GM21367 (cell line): ENCODE measurements around the gene LYRM1.
"Not testable (repeated sequence)": the region's sequence is repeated elsewhere in the genome, so short reads cannot be mapped to it uniquely, and the experiment has no call there.

Source experiments
- ATAC-seq: cut with Tn5 transposase; IDR thresholded peaks from one replicate; pipeline ENCODE4 v1.9.1; 2021; ENCODE audit not compliant: unreplicated experiment

LYRM1 gene, protein sequence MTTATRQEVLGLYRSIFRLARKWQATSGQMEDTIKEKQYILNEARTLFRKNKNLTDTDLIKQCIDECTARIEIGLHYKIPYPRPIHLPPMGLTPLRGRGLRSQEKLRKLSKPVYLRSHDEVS

DNA sequence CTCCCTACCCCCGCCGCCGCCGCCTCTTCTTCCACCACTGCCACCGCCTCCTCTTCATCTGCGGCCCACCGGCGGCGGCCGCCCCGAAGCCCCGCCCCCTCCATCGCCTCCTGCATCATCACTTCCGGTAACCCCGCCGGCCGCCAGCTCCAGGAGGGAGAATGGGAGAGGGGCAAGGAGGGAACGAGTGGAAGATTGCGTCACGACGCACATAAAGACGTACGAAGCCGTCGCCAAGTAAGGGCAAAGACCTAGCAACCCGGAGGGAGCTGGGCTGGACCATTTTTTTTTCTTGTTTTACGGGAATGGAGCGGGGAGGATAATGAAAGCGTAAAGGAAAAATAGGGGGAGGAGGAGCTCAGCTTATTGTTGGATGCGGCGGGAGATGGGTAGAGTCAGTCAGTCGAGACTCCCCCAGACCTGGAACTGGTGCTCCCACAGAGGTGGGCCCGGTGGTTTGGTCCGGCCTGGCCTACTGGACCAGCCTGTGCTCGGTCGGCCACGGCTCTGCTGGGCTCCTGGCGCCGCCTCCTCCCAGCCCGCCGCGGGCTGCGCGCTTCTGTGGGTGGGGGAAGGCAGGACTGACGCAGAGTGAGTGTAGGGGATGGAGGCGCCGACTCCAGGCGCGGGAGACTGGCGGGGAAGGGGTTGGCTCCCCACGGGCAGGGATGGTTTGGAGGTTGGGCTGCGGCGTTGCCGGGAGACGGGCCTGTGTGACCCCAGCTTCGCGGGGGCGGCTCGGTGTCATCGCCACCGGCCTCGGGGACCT lies at the start of gene LYRM1, which contains the start of gene DCUN1D3:
Gene LYRM1, plus strand, starts transcription at position 473 of the 769 bp plus-strand sequence. CDS start 14,785 bp downstream, outside the sequence.
Gene DCUN1D3, minus strand, starts transcription at position 60 of the 769 bp plus-strand sequence. CDS start 37,820 bp downstream, outside the sequence.
- ATAC-seq, result peak; percentile 56

DNA sequence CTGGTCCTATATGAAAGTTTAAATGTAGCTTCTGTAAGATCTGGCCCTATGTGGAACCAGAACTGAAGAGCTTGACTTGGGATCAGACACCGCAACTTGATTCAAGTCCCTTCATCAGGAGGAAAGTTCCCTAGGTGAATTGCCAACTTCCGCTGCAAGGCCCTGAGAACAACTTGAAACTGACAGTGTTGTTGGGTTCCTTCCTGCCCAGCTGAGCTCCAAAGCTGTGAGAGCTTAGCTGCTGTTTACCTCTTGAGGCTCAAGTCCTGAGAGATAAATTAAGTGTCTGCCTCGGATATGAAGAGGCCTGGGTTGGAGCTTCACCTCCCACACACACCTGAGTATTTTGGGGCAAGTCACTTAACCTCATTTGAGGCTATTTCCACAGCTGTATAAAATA lies 49.6 kb upstream of the LYRM1 start:
- ATAC-seq, result no peak

DNA sequence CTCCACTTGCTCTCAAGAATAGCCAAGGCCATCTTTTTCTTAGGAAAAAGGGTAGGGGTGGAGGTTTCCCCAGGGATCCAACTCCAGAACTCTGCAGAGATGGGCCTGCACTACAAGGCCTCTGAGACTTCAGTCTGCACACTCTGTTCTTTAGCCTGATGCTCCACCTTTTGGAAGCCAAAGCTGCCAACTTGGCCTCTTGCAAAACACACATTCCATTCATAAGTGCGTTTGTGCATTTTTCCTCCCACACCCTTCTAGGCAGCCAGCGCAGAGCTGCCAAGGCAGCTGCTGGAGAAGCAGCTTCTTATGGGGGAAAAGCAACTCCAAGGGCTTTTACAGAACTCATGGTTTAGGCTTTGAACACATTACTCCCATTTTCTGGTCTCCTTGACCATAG lies 49.0 kb upstream of the LYRM1 start:
- no peak for ATAC-seq

DNA sequence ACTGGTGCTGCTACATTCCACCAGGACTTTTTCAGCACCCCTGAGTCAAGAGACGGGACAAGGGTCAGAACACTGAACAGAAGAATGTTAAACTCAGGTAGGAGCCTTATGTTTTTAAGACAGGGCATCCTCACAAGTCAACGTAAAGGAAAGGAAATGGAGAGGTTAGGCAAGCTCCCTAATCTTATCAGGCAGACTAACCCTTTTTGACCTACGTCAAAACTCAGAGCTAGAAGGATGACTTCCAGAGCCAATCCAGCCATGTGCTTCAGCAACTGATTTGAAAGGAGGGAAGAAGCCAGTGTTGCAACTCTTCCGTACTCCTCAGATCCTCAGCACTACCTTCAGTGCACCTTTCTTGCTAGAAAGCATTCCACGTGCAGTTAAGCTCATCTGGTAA lies 47.4 kb upstream of the LYRM1 start:
- no peak for ATAC-seq

DNA sequence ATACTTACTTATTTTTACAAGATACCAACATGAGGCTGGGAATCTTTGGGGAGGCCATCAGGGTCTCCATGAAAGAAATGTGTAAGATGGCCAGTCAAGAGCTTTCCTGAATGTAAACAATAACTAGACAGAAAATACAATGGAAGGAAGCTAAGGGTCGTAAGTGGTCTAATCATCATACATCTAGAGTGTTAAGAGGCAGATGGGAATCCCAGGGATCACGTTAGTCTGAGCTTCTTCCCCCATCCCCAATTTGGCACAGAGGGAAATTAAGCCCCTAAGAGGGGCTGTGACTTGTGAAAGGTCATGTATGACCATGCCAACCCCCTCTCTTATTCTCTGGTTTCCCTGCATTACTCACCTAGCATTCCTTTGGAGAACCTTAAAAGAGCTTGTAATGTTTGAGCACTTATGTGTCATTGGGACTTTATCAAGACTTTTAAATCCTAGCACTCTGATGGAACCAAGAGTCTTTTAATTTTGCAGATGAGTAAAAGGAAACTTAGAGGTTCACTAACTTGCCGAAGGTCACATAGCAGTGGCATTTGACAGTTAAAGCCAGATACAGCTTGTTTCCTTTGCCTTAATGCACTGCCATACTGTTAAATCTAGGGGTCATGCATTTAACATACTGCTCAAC lies 46.5 kb upstream of the LYRM1 start:
- ATAC-seq, result no peak

DNA sequence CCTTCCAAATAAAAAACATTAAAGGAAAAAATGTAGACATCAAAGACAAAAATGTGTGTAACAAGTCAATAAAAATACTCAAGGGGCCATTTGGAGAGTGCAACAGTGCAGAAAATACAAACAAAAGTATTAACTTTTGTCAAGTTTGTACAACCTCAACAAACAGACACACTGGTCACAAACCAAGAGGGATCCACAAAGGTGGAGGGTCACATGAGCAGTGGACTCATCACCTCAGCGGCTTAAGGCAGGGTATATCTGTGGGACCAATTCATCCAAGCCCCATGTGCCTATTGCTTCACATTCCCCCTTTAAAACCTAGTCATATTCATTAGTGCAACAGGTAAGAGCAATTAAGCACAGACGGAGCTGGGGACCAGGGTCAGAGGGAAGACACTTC lies 45.6 kb upstream of the LYRM1 start:
- ATAC-seq, result no peak

DNA sequence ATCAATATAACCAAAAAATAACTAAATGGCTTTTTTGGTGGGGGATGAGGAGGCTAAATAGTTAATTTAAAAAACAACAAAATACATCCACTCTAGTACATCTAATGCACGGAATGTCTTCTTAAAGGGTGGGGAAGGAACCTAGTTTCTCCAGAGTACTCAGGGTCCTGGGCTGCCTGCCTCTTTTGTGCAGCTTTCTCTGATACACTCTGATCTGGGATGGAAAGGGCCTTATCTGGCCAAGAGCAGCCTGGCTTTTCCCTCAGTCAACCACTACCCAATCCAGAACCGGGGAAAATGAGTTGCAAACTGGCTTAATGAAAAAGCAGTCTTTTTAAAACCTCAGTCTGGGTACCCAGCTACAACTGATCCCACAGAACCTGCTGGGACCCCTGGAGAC lies 43.3 kb upstream of the LYRM1 start:
- ATAC-seq, result no peak

DNA sequence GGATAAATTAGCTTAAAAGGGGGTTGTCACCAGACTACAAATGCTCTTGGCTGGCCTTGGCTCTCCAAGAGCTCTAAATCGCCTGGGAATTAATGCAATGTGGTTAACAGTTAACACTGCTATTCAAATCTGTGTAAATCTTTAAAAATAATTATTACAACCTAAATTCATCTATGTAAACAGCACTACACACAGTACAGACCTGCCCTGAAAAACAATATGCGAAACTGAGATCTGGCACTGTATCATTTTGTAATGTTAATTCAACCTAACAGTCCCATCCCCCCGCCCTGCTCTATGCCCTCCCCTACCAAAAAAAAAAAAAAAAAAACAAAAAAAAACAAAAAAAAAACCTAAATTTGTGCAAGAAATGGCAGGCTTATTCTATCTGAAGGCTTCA lies 41.3 kb upstream of the LYRM1 start:
- no peak for ATAC-seq

DNA sequence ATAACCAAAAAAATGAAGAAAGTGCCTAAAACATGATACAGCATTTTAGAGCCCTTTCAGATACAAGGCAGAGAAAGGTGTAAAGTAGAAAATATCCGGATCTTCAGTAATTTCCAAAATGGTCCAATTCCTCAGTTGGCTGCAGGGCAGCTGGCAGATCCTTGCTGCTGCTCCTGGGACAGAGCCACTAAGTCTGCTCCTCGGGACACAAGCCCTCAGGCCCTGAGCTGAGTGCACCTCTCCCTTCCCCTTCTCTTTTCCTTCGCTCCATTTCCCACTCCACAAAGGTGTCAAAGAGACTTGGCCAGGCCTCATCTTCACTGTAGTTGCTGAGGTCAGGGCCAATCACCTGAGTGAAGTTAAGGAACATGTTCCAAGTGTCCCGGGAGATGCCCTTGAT lies 40.9 kb upstream of the LYRM1 start:
- no peak for ATAC-seq

DNA sequence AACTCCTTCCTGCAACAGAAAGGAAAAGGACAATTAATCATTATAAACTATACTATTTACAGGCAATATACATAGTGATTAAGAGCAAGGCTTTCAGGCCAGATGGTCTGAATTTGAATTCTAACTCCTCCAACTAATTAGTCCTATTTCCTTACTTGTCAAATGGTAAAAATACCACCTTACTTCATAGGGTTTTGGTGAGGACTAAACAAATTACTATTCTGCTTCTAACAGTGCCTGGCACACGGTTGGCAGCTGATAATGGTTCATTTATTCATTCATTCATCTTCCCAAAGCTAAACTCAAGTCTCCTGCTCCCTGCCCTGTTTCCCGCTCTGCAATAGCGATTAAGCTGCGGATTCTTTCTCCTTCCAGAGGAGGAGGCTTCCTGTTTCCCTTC lies 40.2 kb upstream of the LYRM1 start:
- ATAC-seq, result no peak

DNA sequence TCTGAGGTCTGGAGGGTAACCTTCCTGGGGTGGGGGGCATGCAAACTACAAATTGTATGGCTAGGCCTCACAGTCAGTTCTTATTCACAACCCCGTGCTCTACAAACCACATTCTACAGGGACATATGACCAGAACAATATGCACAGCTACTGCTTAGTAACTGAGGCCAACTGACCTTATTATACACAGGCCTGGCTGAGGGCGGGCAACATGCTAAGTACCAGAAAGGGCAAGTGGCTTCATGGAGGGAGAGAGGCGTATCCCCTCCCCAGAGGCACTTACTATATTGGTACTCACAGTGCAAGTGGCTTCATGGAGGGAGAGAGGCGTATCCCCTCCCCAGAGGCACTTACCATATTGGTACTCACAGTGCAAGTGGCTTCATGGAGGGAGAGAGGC lies 39.6 kb upstream of the LYRM1 start:
- ATAC-seq, result not testable (repeated sequence)

DNA sequence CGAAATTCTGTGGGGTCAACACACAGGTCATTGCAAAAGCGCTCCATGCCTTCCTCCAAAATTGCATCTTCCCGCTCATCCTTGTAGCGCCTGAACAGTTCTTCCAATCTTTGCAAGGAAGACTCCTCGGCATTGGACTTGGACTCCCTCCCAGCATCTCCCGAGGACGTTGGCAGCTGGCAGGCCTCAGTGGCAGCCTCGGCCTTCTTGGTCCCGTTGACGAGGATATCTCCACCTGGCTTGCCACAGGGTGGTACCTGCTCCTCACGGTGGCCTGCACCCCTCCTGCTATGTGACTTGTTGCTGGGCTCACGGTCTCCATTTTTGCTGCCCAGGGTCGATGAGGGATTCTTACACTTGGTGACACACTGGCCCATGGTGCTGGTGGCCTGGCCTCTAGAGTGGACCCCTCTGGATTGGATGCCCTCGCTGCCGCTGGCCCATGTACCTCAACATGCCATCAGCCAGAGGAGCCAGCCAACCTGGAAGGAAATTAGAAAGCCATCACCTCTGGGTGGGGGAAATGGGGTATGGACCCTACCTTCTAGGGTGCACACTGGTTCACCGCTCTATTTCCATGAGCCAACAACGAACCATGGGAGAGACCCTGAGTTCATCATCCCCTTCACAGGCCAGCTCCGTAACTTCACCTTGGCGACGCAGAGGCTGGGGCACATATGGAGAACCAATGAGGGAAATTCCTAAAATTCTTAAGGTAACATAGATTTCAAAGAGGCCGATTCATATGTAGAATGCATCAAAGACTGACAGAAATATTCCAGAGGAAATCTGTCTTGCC lies 38.2 kb upstream of the LYRM1 start:
- ATAC-seq, result no peak

DNA sequence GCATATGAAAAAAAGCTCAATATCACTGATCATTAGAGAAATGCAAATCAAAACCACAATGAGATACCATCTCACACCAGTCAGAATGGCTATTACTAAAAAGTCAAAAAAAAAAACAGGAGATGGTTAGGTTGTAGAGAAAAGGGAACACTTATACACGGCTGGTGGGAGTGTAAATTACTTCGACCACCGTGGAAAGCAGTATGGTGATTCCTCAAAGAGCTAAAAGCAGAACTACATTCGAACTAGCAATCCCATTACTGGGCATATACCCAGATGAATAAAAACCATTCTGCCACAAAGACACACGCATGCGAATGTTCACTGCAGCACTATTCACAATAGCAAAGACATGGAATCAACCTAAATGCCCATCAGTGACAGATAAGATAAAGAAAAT lies 36.2 kb upstream of the LYRM1 start:
- ATAC-seq, result not testable (repeated sequence)

DNA sequence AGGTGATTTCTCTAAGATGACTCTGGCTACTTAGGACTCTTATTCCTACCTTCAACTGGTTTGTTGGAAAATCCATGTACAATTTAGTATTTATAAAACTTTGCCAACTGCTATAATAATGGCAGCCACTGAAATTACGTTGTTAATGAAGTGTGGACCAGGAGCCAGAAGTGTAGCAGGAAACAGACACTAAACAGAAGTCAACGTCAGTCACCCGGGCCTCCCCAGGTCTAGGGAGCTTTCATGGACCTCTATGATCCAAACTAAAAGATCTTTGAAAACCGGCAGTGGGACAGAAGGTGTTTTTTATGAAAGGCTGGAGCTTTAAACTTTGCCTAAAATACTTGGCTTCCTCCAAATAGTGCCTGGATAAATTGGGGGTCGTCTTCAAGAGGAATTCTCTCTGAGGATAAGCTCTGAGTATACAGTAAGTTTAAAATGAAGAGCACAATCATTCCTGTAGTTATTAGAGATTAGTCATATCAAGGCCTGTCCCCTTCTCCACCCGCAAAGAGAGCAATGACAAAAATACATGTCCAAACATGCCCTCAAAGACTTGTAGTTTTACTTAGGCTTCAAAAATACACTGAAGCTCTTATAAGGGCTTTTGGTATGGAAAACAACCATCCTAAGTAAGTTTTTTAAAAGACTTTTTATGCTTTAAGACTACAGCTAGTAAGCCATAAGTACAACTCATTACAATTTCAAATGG lies 35.0 kb upstream of the LYRM1 start:
- no peak for ATAC-seq

DNA sequence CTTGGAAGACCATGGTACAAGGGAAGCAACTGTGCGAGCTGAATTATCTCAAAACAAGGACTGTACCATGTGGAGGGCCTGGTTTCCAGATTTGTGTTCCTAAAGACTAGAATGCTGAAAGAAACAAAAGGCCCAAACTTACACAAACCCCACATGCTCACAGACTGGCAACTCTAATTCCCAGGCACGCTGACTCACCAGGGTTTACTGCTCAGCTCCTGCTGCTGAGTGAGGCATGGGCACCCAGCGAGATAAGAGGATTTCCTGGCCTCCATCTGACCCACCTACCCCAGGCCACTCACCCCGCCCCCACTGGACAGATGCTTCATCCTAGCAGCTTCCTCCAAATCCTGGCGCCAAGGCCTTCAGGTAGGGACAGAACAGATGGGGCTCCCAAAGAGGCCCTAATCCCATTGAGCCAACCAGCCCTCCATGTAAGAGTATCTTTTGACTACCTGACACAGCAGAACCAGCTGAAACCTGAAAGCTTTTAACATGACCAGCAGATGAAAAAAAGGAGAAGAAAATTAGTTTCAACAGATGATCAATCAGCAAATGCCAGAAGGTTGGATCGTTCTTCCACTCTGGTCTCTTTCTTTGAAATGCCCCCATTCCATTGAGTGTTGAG lies 34.3 kb upstream of the LYRM1 start:
- ATAC-seq, result no peak

DNA sequence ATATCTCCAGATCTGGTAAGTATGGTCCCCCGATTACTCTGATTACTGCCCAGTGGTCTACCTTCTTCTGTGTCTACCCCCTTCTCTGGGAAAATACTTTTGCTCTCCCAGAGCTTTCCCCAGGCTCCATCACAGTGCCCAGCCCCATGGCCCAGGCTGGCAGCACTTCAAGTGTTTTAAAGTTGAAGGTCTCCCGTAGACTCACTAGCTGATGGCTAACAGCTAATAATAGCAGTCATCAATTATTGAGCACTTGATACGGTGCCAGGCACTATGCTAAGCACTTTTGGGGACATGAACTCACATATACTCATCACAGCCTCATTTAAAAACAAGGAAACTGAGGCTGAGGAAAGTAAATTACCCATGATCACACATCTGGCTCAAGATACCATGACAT lies 33.8 kb upstream of the LYRM1 start:
- no peak for ATAC-seq

DNA sequence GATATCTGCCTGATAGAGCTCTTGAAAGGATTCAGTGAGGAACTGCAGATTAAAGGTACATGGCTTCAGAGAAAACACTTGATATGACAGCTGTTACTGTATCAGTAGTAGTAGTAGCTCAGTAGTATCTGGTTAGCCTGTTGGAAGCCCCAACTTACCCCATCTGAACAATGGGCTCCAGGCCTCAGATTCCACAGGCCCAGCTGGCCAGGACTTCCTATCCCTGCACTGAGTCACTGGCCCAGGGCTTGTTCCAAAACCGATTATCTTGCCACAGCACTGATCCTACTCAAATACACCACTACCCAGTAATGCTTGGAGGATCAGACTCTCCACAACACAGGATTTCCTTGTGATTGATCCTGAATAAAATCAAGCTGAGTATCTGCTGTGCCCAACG lies 33.0 kb upstream of the LYRM1 start:
- no peak for ATAC-seq

DNA sequence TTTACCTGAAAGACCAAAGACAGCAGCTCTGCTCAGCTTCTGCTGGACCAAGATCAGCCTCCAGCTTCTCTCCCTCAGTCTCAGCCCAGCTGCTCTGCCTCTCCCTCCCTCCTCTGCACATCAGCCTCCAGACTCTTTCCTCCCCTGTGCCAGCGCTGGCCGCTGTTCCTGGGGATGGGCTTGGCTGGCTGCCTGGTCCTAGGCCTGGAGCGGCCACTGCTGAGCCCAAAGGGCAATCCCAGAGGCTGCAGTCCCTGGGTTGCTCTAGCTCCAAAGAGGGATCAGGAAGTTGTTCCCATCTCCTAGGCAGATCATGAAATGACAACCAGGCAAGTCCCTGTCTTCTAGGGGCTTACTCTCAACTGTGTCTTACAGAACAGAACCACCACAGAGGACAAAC lies 31.7 kb upstream of the LYRM1 start:
- no peak for ATAC-seq

DNA sequence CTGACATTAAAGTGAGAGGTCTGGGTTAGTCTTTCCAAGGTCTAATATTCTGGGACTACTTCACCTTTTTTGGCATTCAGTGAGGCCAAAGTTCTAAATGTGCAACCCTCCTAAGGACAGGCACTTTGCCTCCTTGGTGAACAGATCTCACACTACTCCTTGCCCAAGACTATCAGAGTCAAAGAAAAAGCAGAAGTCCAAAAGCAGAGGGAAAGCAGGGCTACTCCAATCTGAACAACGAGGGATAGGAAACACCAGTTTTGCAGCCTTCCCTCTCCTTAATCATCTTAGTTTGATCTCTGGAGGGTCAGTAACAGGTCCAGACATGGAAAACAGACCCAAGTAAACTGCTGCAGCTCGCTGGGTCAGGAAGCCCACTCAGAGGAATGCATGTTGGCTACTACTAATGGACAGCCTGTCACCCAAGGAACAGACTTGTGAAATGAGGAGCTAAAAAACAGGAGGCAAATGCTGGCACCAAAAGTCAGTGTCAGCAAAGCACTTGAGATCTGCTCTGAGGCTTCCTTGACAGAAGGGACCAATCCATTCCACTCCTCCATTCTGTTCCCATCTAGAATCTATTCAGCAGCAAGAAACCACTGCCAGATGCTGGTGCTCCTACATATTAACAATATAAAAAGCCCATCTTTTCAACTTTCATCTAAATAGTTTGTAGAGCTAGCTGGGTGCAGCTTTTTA lies 30.3 kb upstream of the LYRM1 start:
- ATAC-seq, result no peak

DNA sequence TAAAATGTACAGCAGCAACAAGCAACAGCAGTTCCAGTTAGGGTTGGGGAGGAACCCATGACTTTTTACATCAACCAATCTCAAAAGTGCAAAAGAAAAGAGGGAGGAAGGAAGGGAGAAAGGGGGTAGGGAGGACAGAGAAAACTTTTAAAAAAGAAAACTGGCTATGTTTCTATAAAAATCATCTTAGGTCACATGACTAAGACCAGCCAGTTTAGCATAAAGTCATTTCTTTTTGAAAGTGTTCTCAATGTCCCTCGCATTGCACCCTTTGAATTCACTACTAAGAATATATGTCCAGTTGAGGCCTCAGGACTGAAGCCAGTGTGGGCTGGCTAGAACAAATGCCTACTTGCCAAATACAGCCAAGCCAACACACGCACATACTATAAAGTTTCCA lies 29.3 kb upstream of the LYRM1 start:
- no peak for ATAC-seq
